ENCODE data around the gene LINC00632. TPM values are rescaled to one million over a fixed set of nuclear protein-coding genes. Genes with fewer than 3 reads are reported as not detected.

Gene LINC00632
- total and polyA plus RNA-seq, 11 donors = 4.7 to 716 (median 55.8) TPM

DNA sequence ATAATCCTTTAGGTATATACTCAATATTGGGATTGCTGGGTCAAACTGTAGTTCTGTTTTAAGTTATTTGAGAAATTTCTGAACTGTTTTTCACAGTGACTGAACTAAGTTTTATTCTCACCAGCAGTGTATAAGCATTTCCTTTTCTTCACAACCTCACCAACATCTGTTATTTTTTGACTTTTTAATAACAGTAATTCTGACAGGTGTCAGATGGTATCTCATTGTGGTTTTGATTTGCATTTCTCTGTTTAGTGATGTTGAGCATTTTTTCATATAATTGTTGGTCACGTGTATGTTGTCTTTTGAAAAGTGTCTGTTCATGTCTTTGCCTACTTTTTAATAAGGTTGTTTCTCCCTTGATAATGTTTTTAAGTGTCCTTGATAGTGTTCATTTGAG, 112.6 kb downstream of the LINC00632 start:
- Histone ChIP-seq H3K36me3 (no peaks in the 10 kb centered on the region), H3K4me3 (no peak overlapping the region), H3K27ac (no peak overlapping the region), H3K9me3 (no peaks in the 10 kb centered on the region), H3K4me1 (no peaks in the 10 kb centered on the region), H3K27me3 (peaks cover 0 to 8% (median 0%) of the 10 kb centered on the region in 9 donors)
- ATAC-seq (no peak), DNase-seq (no peak)
- WGBS, 4 donors = 62 to 76% (median 68%) methylated on average over 1 of the region's 1 CpG
- intact Hi-C loops (cut with DNase I) = no loop called here
- no peak for TF ChIP-seq POLR2A (IDR thresholded peaks at IDR 0.05)
- TF ChIP-seq, protein P1, sequence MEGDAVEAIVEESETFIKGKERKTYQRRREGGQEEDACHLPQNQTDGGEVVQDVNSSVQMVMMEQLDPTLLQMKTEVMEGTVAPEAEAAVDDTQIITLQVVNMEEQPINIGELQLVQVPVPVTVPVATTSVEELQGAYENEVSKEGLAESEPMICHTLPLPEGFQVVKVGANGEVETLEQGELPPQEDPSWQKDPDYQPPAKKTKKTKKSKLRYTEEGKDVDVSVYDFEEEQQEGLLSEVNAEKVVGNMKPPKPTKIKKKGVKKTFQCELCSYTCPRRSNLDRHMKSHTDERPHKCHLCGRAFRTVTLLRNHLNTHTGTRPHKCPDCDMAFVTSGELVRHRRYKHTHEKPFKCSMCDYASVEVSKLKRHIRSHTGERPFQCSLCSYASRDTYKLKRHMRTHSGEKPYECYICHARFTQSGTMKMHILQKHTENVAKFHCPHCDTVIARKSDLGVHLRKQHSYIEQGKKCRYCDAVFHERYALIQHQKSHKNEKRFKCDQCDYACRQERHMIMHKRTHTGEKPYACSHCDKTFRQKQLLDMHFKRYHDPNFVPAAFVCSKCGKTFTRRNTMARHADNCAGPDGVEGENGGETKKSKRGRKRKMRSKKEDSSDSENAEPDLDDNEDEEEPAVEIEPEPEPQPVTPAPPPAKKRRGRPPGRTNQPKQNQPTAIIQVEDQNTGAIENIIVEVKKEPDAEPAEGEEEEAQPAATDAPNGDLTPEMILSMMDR (IDR thresholded peaks at IDR 0.05) = no peak

GRCh38 chrX:140822861-140823260, 113.3 kb downstream of the LINC00632 start:
- Histone ChIP-seq H3K4me1 (no peaks in the 10 kb centered on the region), H3K4me3 (no peak overlapping the region), H3K27me3 (peaks cover 0 to 8% (median 0%) of the 10 kb centered on the region in 9 donors), H3K27ac (no peak overlapping the region), H3K9me3 (no peaks in the 10 kb centered on the region), H3K36me3 (no peaks in the 10 kb centered on the region)
- WGBS, 4 donors = 56 to 66% (median 66%) methylated on average over 3 of the region's 3 CpGs
- no peak for DNase-seq
- TF ChIP-seq, protein P1 (IDR thresholded peaks at IDR 0.05) = no peak
- TF ChIP-seq POLR2A (IDR thresholded peaks at IDR 0.05) = no peak
- ATAC-seq = no peak
- intact Hi-C loops (cut with DNase I) = no loop called here

- TF ChIP-seq, protein P1 (IDR thresholded peaks at IDR 0.05) = no peak
- no peak for TF ChIP-seq POLR2A (IDR thresholded peaks at IDR 0.05)
- intact Hi-C loops (cut with DNase I) = no loop called here
- 74 to 81% (median 76%) methylated on average over 2 of the region's 2 CpGs for WGBS, 4 donors
- no peaks in the 10 kb centered on the region for H3K36me3 ChIP-seq
- H3K4me3 ChIP-seq = no peak overlapping the region
- H3K27ac ChIP-seq = no peak overlapping the region
- no peak for ATAC-seq
- H3K27me3 ChIP-seq = peaks cover 0 to 1% (median 0%) of the 10 kb centered on the region in 9 donors
- no peaks in the 10 kb centered on the region for H3K9me3 ChIP-seq
- H3K4me1 ChIP-seq = no peaks in the 10 kb centered on the region
- no peak for DNase-seq
These were observed 127.3 kb downstream of the LINC00632 start for GRCh38 chrX:140836874-140837273.

Other genes starting within 250 kb of the LINC00632 start
- gene SOX3, start 204.7 kb upstream of the LINC00632 start, total RNA-seq = under 1 TPM in 1 of 9 donors, not detected in 8; 0.19 TPM
- gene SOX3, start 204.7 kb upstream of the LINC00632 start, polyA plus RNA-seq = not detected

All from heart left ventricle (tissue), 16 donors.